Body of pancreas (tissue), 4 donors: ENCODE measurements around the gene CAPN10. TPM values are rescaled to one million over a fixed set of nuclear protein-coding genes. Genes with fewer than 3 reads are reported as not detected.
"Not testable (repeated sequence)": the region's sequence is repeated elsewhere in the genome, so short reads cannot be mapped to it uniquely, and the experiment has no call there.

Experiments used
- ATAC-seq: fragments of 150-250 bp; one replicate; pipeline ENCODE4 v1.9.1; 2016
- DNase-seq, 4 donors: peaks; one replicate each; pipeline ENCODE4 v3.0.0-alpha.2; 2019
- H3K27ac ChIP-seq, 4 donors: fragments of 200-600 bp; sonication (generic); 1 replicate in 3 of 4; 2 replicates in 1 of 4; pipeline versions ENCODE4 v1.5.1 to v1.6.1; 2016 to 2019; ENCODE audit warnings: mild to moderate bottlenecking in 1 of 4, mixed read lengths in 1 of 4, moderate library complexity in 1 of 4
- H3K27me3 ChIP-seq, 2 donors: fragments of 200-600 bp; sonication (generic); one replicate each; pipeline ENCODE4 v1.6.0; 2016; ENCODE audit warnings: mild to moderate bottlenecking in 1 of 2
- H3K36me3 ChIP-seq, 2 donors: fragments of 200-600 bp; sonication (generic); replicated peaks in 1 of 2; 2 replicates each; pipeline ENCODE4 v1.5.1; 2016; ENCODE audit warnings: low read depth in 2 of 2; ENCODE audit not compliant: insufficient read depth in 1 of 2
- H3K4me1 ChIP-seq: fragments of 200-600 bp; sonication (generic); one replicate; pipeline ENCODE4 v1.6.0; 2016
- H3K4me3 ChIP-seq, 2 donors: fragments of 200-600 bp; sonication (generic); 1 replicate in 1 of 2; 2 replicates in 1 of 2; pipeline ENCODE4 v1.5.1; 2016 to 2019
- H3K9me3 ChIP-seq, 3 donors: fragments of 200-600 bp; sonication (generic); 1 replicate in 2 of 3; 2 replicates in 1 of 3; pipeline ENCODE4 v1.5.1; 2016
- POLR2A ChIP-seq, 3 donors: fragments of 450-650 bp; IDR thresholded peaks; one replicate each; pipeline ENCODE4 v1.6.1; 2016; ENCODE audit warnings: antibody characterized with exemption in 3 of 3, mild to moderate bottlenecking in 2 of 3
- WGBS, 2 donors: methylation state at CpG; one replicate each; pipeline ENCODE4 v1.1.5; 2017; 5-methylcytosine and 5-hydroxymethylcytosine counted together
- intact Hi-C: fragments of 100-400 bp; cut with DNase I; formaldehyde crosslinking; loops from one replicate; pipeline ENCODE4 v1.15.1; 2023
- total RNA-seq, 2 donors: library from RNA; depleted of rRNA; stranded (reverse); fragments of >200 nt; gene quantifications; one replicate each; pipeline ENCODE4 v1.1.0, GENCODE V29; 2016
- TF ChIP-seq, protein P1 (sequence below), 7 experiments: fragments of 450-650 bp in 4 of 7; fragments of 200-600 bp in 3 of 7; sonication (generic) in 3 of 7; IDR thresholded peaks; one replicate each; pipeline ENCODE4 v1.5.1; 2016 to 2019; ENCODE audit warnings: antibody characterized with exemption in 7 of 7

CAPN10 gene
- total RNA-seq, 2 donors from 2014 or later = 16.3 to 34.3 TPM

DNA sequence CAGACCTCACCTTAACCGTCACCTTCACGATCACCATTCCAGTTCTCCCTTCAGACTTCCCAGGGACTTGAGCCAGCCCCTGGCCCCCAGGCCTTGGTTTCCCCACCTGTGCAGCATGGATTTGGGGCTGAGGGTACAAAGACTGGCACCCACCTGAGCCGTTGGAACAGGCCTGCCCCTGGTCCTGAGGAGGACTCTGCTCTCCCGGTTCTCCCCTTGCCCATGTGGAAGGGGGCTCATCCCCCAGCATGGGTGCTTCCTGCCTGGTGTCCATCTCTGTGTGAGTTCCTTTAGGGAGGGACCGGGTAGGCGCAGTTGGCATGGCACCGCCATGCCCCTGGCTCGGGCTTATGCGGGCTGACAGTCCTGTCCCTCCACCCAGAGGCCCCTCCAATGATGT lies 27.9 kb downstream of the CAPN10 start:
- Histone ChIP-seq H3K36me3 (no peaks in the 10 kb centered on the region), H3K4me1 (no peaks in the 10 kb centered on the region), H3K9me3 (no peaks in the 10 kb centered on the region), H3K4me3 (no peak overlapping the region), H3K27ac (no peak overlapping the region), H3K27me3 (no peaks in the 10 kb centered on the region)
- no peak for ATAC-seq
- intact Hi-C loops = no loop called here
- DNase-seq = peak in 2 of 4 donors; percentile 1 to 4
- 98 to 99% methylated on average over 5 to 9 of the region's 9 CpGs for WGBS, 2 donors
- TF ChIP-seq POLR2A (IDR thresholded peaks at IDR 0.05) = no peak
- TF ChIP-seq, protein P1, sequence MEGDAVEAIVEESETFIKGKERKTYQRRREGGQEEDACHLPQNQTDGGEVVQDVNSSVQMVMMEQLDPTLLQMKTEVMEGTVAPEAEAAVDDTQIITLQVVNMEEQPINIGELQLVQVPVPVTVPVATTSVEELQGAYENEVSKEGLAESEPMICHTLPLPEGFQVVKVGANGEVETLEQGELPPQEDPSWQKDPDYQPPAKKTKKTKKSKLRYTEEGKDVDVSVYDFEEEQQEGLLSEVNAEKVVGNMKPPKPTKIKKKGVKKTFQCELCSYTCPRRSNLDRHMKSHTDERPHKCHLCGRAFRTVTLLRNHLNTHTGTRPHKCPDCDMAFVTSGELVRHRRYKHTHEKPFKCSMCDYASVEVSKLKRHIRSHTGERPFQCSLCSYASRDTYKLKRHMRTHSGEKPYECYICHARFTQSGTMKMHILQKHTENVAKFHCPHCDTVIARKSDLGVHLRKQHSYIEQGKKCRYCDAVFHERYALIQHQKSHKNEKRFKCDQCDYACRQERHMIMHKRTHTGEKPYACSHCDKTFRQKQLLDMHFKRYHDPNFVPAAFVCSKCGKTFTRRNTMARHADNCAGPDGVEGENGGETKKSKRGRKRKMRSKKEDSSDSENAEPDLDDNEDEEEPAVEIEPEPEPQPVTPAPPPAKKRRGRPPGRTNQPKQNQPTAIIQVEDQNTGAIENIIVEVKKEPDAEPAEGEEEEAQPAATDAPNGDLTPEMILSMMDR (IDR thresholded peaks at IDR 0.05) = no peak

DNA sequence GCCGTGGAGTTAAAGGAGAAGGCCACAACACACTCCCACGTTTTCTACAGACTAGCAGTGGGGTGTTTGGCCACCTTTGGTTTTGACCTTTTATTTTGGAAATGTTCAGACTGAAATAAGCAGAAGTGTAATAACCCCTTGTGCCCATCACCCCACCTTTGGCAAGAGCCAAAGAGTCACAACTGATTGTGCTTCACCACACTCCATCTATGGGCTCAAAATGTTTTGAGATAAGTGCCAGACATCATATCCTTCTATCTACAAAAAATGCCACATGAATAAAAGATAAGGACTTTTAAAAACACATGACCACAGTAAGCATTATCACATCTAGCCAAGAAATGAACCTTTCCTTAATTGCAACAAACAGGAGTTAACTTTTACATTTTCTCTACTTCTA lies 28.9 kb downstream of the CAPN10 start:
- ATAC-seq = no peak
- Histone ChIP-seq H3K9me3 (no peaks in the 10 kb centered on the region), H3K27me3 (no peaks in the 10 kb centered on the region), H3K36me3 (no peaks in the 10 kb centered on the region), H3K4me1 (no peaks in the 10 kb centered on the region), H3K4me3 (no peak overlapping the region), H3K27ac (no peak overlapping the region)
- 73 to 85% methylated on average over 2 of the region's 2 CpGs for WGBS, 2 donors
- intact Hi-C loops = no loop called here
- peak in 1 of 4 donors; percentile 1 for DNase-seq
- TF ChIP-seq, protein P1 (IDR thresholded peaks at IDR 0.05) = no peak

DNA sequence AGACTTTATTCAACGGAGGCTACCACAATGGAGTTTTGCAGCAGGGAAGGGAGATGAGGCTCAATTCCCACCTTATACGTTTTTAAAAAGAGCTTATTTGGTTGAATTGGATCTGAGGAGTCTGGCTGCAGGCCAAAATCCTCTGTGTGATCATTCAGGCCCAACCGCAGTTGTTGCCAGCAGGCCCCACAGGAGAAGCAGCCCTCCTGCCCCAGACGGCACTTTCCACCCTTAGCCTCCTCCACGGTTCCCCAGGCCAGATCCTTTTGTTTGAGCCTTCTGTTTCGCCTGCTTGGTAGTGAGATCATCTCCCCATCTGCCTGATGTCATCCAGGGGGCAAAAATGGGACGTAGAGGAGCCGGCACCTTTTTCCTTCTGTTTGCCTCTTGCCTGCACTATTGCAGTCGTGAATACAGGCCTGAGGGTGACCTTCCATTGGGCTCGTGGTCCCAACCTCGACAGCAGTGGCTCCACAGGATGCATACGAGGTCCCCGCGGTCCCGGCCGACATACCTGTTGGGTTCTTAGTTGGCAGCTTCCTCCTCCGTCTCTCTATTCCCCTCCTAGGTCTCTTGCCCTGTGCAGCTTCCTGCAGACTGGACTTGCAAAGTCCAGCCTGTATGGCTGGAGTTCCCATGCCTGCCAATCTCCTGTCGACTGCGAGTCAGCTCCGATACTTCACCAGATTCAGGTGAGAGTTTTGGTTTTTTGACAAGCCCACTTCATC lies 29.4 kb downstream of the CAPN10 start:
- Histone ChIP-seq H3K9me3 (no peaks in the 10 kb centered on the region), H3K27me3 (no peaks in the 10 kb centered on the region), H3K4me3 (no peak overlapping the region), H3K4me1 (no peaks in the 10 kb centered on the region), H3K36me3 (no peaks in the 10 kb centered on the region), H3K27ac (no peak overlapping the region)
- ATAC-seq = no peak
- no peak for TF ChIP-seq POLR2A (IDR thresholded peaks at IDR 0.05)
- TF ChIP-seq, protein P1 (IDR thresholded peaks at IDR 0.05) = no peak
- DNase-seq = peak in 2 of 4 donors; percentile 3 to 5
- intact Hi-C loops = no loop called here
- WGBS, 2 donors = 86 to 88% methylated on average over 19 to 20 of the region's 20 CpGs

GRCh38 chr2:240616860-240617666 lies 30.5 kb downstream of the CAPN10 start:
- DNase-seq, H3K9me3 ChIP-seq, H3K4me1 ChIP-seq, H3K27ac ChIP-seq, H3K36me3 ChIP-seq, intact Hi-C loops, H3K27me3 ChIP-seq, H3K4me3 ChIP-seq, ATAC-seq: not testable (repeated sequence)
- 71 to 89% methylated on average over 2 to 5 of the region's 5 CpGs for WGBS, 2 donors

DNA sequence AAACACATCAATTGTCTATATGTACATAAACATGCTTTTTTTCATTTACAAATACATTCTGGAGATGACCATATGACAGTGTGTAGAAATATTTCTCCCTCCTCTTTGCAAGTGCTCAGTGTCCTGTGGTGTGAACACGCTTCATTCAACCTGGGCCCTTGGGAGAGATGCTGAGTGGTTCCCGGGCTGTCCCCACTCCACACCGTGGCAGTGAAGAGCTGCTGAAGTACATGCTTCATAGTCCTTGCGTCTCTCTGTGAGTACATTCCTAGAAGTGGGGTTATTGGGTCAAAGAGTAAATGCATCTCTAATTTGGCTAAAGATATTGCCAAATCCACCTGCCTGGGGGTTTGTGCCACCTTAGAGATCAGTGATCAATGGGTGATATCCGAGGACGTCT lies 32.2 kb downstream of the CAPN10 start:
- intact Hi-C loops = no loop called here
- peak in 1 of 4 donors; percentile 1 for DNase-seq
- Histone ChIP-seq H3K27ac (no peak overlapping the region), H3K36me3 (no peaks in the 10 kb centered on the region), H3K9me3 (no peaks in the 10 kb centered on the region), H3K4me3 (no peak overlapping the region), H3K27me3 (no peaks in the 10 kb centered on the region), H3K4me1 (no peaks in the 10 kb centered on the region)
- ATAC-seq = no peak
- 84 to 87% methylated on average over 6 of the region's 6 CpGs for WGBS, 2 donors
- TF ChIP-seq POLR2A (IDR thresholded peaks at IDR 0.05) = no peak
- TF ChIP-seq, protein P1 (IDR thresholded peaks at IDR 0.05) = no peak
